Testis (tissue), 2 donors: ENCODE measurements around the gene ACOX3.

Experiments
- CTCF ChIP-seq, 3 experiments: fragments of 450-650 bp in 2 of 3; fragments of 200-600 bp in 1 of 3; sonication (generic) in 1 of 3; IDR thresholded peaks; one replicate each; pipeline ENCODE4 v1.5.1; 2016 to 2019; ENCODE audit warnings: antibody characterized with exemption in 3 of 3, mild to moderate bottlenecking in 2 of 3, moderate library complexity in 1 of 3
- POLR2A ChIP-seq: fragments of 450-650 bp; IDR thresholded peaks from one replicate; pipeline ENCODE4 v1.6.1; 2017; ENCODE audit warnings: antibody characterized with exemption, mild to moderate bottlenecking, moderate library complexity

GRCh38 chr4:8409264-8410065 lies 31.1 kb downstream of the ACOX3 start:
- TF ChIP-seq POLR2A = no peak
- no peak for TF ChIP-seq CTCF (IDR thresholded peaks at IDR 0.05)
